H1 (cell line): ENCODE data around the gene GZMA. TPM values are rescaled to one million over a fixed set of nuclear protein-coding genes. Genes with fewer than 3 reads are reported as not detected.

Experiments used
- CTCF ChIA-PET: fragments of 300-600 bp; sonication (Branson Sonifier 250); formaldehyde crosslinking; loops from one replicate; lab custom pipeline; 2021; ENCODE audit not compliant: partially characterized antibody; lab: Charles Lee
- POLR2A ChIA-PET: fragments of 300-600 bp; sonication (Branson Sonifier 250); formaldehyde crosslinking; loops from one replicate; lab custom pipeline; 2021; ENCODE audit warnings: inconsistent platforms; ENCODE audit not compliant: partially characterized antibody; lab: Charles Lee
- DNase-seq, 2 experiments: peaks; one replicate each; pipeline versions ENCODE4 v3.0.0 to v3.0.0-alpha.2; 2010 to 2022; ENCODE audit warnings: low spot score in 2 of 2, low read depth in 1 of 2, mixed read lengths in 1 of 2
- FAIRE-seq: peaks from 2 replicates; lab custom pipeline; 2011; peaks lifted over from hg19 to GRCh38; lab: Jason Lieb, UNC
- H2AFZ ChIP-seq: 2 replicates; pipeline ENCODE4 v1.8.1; 2012; ENCODE audit warnings: low read length, inconsistent platforms
- H2AK5ac ChIP-seq: 2 replicates; pipeline ENCODE4 v1.6.1; 2013; ENCODE audit warnings: low read depth, low read length
- H2BK120ac ChIP-seq: replicated peaks from 2 replicates; pipeline ENCODE3; 2013; ENCODE audit warnings: low read depth, low read length, inconsistent platforms
- H2BK12ac ChIP-seq: 2 replicates; pipeline ENCODE4 v1.6.1; 2013; ENCODE audit warnings: low read depth, low read length
- H2BK15ac ChIP-seq: 2 replicates; pipeline ENCODE4 v1.6.1; 2013; ENCODE audit warnings: low read length
- H2BK20ac ChIP-seq: 2 replicates; pipeline ENCODE4 v1.6.1; 2013; ENCODE audit warnings: low read length
- H2BK5ac ChIP-seq: 2 replicates; pipeline ENCODE4 v1.6.1; 2013; ENCODE audit warnings: low read depth, low read length
- H3K14ac ChIP-seq: 2 replicates; pipeline ENCODE4 v1.6.1; 2013; ENCODE audit warnings: inconsistent platforms; ENCODE audit not compliant: insufficient read length
- H3K18ac ChIP-seq: 2 replicates; pipeline ENCODE4 v1.6.1; 2013; ENCODE audit warnings: low read length; ENCODE audit errors: extremely low read depth
- H3K23ac ChIP-seq: 2 replicates; pipeline ENCODE4 v1.6.1; 2013; ENCODE audit warnings: inconsistent platforms; ENCODE audit not compliant: insufficient read length
- H3K23me2 ChIP-seq: 2 replicates; pipeline ENCODE4 v1.6.1; 2013; ENCODE audit warnings: low read depth, low read length
- H3K27ac ChIP-seq: 2 replicates; pipeline ENCODE4 v1.6.1; 2011; ENCODE audit warnings: low read depth, low read length, inconsistent platforms
- H3K27me3 ChIP-seq, 4 experiments: replicated peaks in 1 of 4; 1 replicate in 1 of 4; 2 replicates in 3 of 4; pipeline versions ENCODE4 v1.6.1 to v1.8.1; 2011 to 2013; ENCODE audit warnings: low read length in 3 of 4, mild to moderate bottlenecking in 3 of 4, inconsistent platforms in 2 of 4, mixed read lengths in 2 of 4, moderate library complexity in 1 of 4; ENCODE audit not compliant: control insufficient read depth in 3 of 4, insufficient read depth in 3 of 4; ENCODE audit errors: extremely low read depth in 1 of 4
- H3K36me3 ChIP-seq, 4 experiments: 2 replicates each; pipeline versions ENCODE4 v1.6.1 to v1.8.1; 2011 to 2013; ENCODE audit warnings: mild to moderate bottlenecking in 4 of 4, low read length in 3 of 4, moderate library complexity in 2 of 4, control low read depth in 1 of 4, inconsistent platforms in 1 of 4; ENCODE audit not compliant: insufficient read depth in 4 of 4, control insufficient read depth in 2 of 4
- H3K4ac ChIP-seq: replicated peaks from 2 replicates; pipeline ENCODE3; 2013; ENCODE audit warnings: low read length, low read depth, mixed read lengths, inconsistent platforms; ENCODE audit not compliant: insufficient read length
- H3K4me1 ChIP-seq, 4 experiments: replicated peaks in 1 of 4; 1 replicate in 1 of 4; 2 replicates in 3 of 4; pipeline versions ENCODE4 v1.6.1 to v1.8.1; 2011 to 2013; ENCODE audit warnings: low read length in 3 of 4, inconsistent platforms in 2 of 4, mixed read lengths in 1 of 4; ENCODE audit not compliant: insufficient read depth in 4 of 4, control insufficient read depth in 3 of 4
- H3K4me2 ChIP-seq, 2 experiments: 2 replicates each; pipeline versions ENCODE4 v1.6.1 to v1.8.1; 2011 to 2013; ENCODE audit warnings: low read depth in 2 of 2, low read length in 2 of 2, control low read depth in 1 of 2, inconsistent platforms in 1 of 2, mild to moderate bottlenecking in 1 of 2; ENCODE audit not compliant: insufficient read depth in 1 of 2
- H3K4me3 ChIP-seq, 4 experiments: fragments of 200-600, 300-600 bp in 1 of 4; sonication (generic), shearing (Covaris generic), sonication (Bioruptor Twin) in 1 of 4; 2 replicates each; pipeline versions ENCODE4 v1.5.1 to v1.8.1; 2011 to 2016; ENCODE audit warnings: low read length in 4 of 4, low read depth in 3 of 4, control low read depth in 2 of 4, inconsistent platforms in 2 of 4, mild to moderate bottlenecking in 2 of 4, mixed read lengths in 1 of 4, moderate library complexity in 1 of 4; ENCODE audit not compliant: insufficient read depth in 2 of 4; ENCODE audit errors: extremely low read depth in 1 of 4
- H3K56ac ChIP-seq: replicated peaks from 2 replicates; pipeline ENCODE3; 2013; ENCODE audit warnings: low read depth, mild to moderate bottlenecking, mixed read lengths, low read length, inconsistent platforms; ENCODE audit not compliant: insufficient read length
- H3K79me1 ChIP-seq: 2 replicates; pipeline ENCODE4 v1.6.1; 2013; ENCODE audit warnings: low read depth, low read length, control low read depth
- H3K79me2 ChIP-seq, 2 experiments: 2 replicates each; pipeline versions ENCODE4 v1.6.1 to v1.8.1; 2012 to 2013; ENCODE audit warnings: low read length in 2 of 2, mild to moderate bottlenecking in 2 of 2, inconsistent platforms in 1 of 2; ENCODE audit not compliant: insufficient read depth in 2 of 2, control insufficient read depth in 1 of 2
- H3K9ac ChIP-seq, 4 experiments: replicated peaks in 1 of 4; 1 replicate in 1 of 4; 2 replicates in 3 of 4; pipeline versions ENCODE4 v1.6.1 to v1.8.1; 2011 to 2013; ENCODE audit warnings: low read depth in 3 of 4, low read length in 3 of 4, control low read depth in 2 of 4, mild to moderate bottlenecking in 2 of 4, moderate library complexity in 2 of 4, inconsistent platforms in 1 of 4; ENCODE audit errors: extremely low read depth in 1 of 4
- H3K9me3 ChIP-seq, 2 experiments: 2 replicates each; pipeline versions ENCODE4 v1.6.1 to v1.8.1; 2012 to 2013; ENCODE audit warnings: mild to moderate bottlenecking in 2 of 2, moderate library complexity in 2 of 2, control low read depth in 1 of 2, inconsistent platforms in 1 of 2, low read depth in 1 of 2, low read length in 1 of 2, mixed read lengths in 1 of 2; ENCODE audit not compliant: insufficient read depth in 2 of 2
- H4K20me1 ChIP-seq, 2 experiments: replicated peaks in 1 of 2; 2 replicates each; pipeline versions ENCODE3 to v1.8.1; 2011 to 2013; ENCODE audit warnings: inconsistent platforms in 2 of 2, low read length in 2 of 2, mild to moderate bottlenecking in 1 of 2; ENCODE audit not compliant: insufficient read depth in 2 of 2, control insufficient read depth in 1 of 2
- H4K5ac ChIP-seq: 2 replicates; pipeline ENCODE4 v1.6.1; 2013; ENCODE audit warnings: low read length, low read depth, mixed read lengths, inconsistent platforms; ENCODE audit not compliant: insufficient read length
- H4K8ac ChIP-seq: 2 replicates; pipeline ENCODE4 v1.8.0; 2013; ENCODE audit warnings: mild to moderate bottlenecking, moderate library complexity, low read length, inconsistent platforms; ENCODE audit not compliant: insufficient read depth; ENCODE audit errors: extremely low read depth
- H4K91ac ChIP-seq: replicated peaks from 2 replicates; pipeline ENCODE3; 2013; ENCODE audit warnings: low read length, mixed read lengths, inconsistent platforms; ENCODE audit not compliant: insufficient read length
- GTF2F1 ChIP-seq: IDR thresholded peaks from 2 replicates; pipeline ENCODE4 v1.6.1; 2012; ENCODE audit warnings: low read depth, low read length, improper control_type of control experiment, borderline replicate concordance
- WGBS, 2 experiments: shearing (Covaris generic) in 1 of 2; methylation state at CpG; one replicate each; pipeline versions ENCODE4 v1.1.6 to v1.1.7; 2013 to 2015; ENCODE audit warnings: low lambda C conversion rate in 2 of 2, mixed read lengths in 2 of 2, inconsistent platforms in 1 of 2, low coverage in 1 of 2, missing lambda C conversion rate in 1 of 2; ENCODE audit not compliant: insufficient replicate concordance in 2 of 2, insufficient coverage in 1 of 2, insufficient read length in 1 of 2; ENCODE audit errors: extremely low coverage in 1 of 2, missing lambda C conversion rate in 1 of 2; 5-methylcytosine and 5-hydroxymethylcytosine counted together
- polyA plus RNA-seq, 7 experiments: library from polyadenylated mRNA; depleted of rRNA in 3 of 7; stranded (reverse) in 5 of 7; unstranded in 2 of 7; fragments of >200 nt in 5 of 7; fragments of 200-250 nt in 2 of 7; gene quantifications; 1 replicate in 5 of 7; 2 replicates in 1 of 7; 4 replicates in 1 of 7; pipeline versions ENCODE4 v1.2.1 to v1.2.3, GENCODE V29; 2011 to 2013; ENCODE audit warnings: missing spikeins in 2 of 7, mixed read lengths in 2 of 7
- total RNA-seq: library from RNA; stranded (reverse); fragmentation: NEBNext Ultra II Directional; extraction: Animal tissue kit (Norgen Biotek cat#: 25700); gene quantifications from 2 replicates; pipeline ENCODE4 v1.2.1, GENCODE V29; 2021

Gene GZMA
- total and polyA plus RNA-seq, 2 of the 8 experiments (the other 6 are each of a cell fraction or from before 2014, with no cell fraction given): not detected

GRCh38 chr5:55063220-55063863 lies 39.1 kb upstream of the GZMA start:
- Histone ChIP-seq H2BK12ac (no peak overlapping the region), H2BK5ac (no peak overlapping the region), H3K79me2 (no peaks in the 10 kb centered on the region), H2BK120ac (no peak overlapping the region), H3K4me2 (no peak overlapping the region), H3K23me2 (no peaks in the 10 kb centered on the region), H3K9me3 (peaks cover 3 to 9% of the 10 kb centered on the region in 2 experiments; a peak in 1 of 4 replicates), H4K5ac (no peak overlapping the region), H3K4ac (no peak overlapping the region), H3K18ac (no peak overlapping the region), H4K20me1 (no peaks in the 10 kb centered on the region), H3K27me3 (no peaks in the 10 kb centered on the region), H2BK15ac (no peak overlapping the region), H3K4me1 (no peaks in the 10 kb centered on the region), H3K56ac (no peak overlapping the region), H3K79me1 (no peaks in the 10 kb centered on the region), H3K4me3 (no peak overlapping the region), H4K8ac (no peak overlapping the region), H2AK5ac (no peak overlapping the region), H3K36me3 (no peaks in the 10 kb centered on the region), H3K9ac (no peak overlapping the region), H2BK20ac (no peak overlapping the region), H3K27ac (no peak overlapping the region), H4K91ac (no peak overlapping the region), H3K23ac (no peak overlapping the region), H3K14ac (no peak overlapping the region), H2AFZ (no peak overlapping the region)
- DNase-seq (no peak), FAIRE-seq (no peak)
- CTCF ChIA-PET: interaction anchor here (0.7 kb wide), 1 partner anchor 159 kb away, joined by 3 read pairs; no protein-coding TSS in a partner anchor
- POLR2A ChIA-PET: no interaction called here
- 87% methylated on average over 5 of the region's 5 CpGs; no CpG with 5 or more reads in 1 of the 2 experiments for WGBS, 2 experiments
- TF ChIP-seq GTF2F1: no peak
